CD4-positive, alpha-beta T cell treated with Interleukin-1 beta for 1 hour (primary cell): ENCODE measurements around the gene BSDC1.
A peak's percentile ranks its signal among the peaks of the same experiment; 100 is the strongest.
"Not testable (repeated sequence)": the region's sequence is repeated elsewhere in the genome, so short reads cannot be mapped to it uniquely, and the experiment has no call there.

ENCODE experiments used
- DNase-seq, 2 donors: peaks; one replicate each; pipeline ENCODE4 v3.0.0-alpha.2; 2020 to 2022

BSDC1 gene

GRCh38 chr1:32356478-32356877 is 37.8 kb downstream of the BSDC1 start:
- no peak for DNase-seq

DNA sequence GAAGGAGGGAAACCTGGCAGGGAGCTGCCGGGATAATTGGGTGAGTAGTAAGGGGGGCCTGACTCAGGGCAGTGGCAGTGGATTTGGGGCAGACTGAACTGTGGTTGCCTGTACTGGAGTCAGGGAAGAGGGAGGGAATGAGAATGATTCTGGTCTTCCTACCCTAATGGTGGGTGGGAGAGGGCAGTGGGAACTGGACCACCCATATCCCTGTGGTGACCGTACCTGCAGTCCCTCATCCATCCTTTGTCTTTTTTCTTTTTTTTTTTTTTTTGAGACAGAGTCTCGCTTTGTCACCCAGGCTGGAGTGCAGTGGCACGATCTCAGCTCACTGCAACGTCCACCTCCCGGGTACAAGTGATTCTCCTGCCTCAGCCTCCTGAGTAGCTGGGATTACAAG is 38.5 kb downstream of the BSDC1 start:
- not testable (repeated sequence) for DNase-seq

DNA sequence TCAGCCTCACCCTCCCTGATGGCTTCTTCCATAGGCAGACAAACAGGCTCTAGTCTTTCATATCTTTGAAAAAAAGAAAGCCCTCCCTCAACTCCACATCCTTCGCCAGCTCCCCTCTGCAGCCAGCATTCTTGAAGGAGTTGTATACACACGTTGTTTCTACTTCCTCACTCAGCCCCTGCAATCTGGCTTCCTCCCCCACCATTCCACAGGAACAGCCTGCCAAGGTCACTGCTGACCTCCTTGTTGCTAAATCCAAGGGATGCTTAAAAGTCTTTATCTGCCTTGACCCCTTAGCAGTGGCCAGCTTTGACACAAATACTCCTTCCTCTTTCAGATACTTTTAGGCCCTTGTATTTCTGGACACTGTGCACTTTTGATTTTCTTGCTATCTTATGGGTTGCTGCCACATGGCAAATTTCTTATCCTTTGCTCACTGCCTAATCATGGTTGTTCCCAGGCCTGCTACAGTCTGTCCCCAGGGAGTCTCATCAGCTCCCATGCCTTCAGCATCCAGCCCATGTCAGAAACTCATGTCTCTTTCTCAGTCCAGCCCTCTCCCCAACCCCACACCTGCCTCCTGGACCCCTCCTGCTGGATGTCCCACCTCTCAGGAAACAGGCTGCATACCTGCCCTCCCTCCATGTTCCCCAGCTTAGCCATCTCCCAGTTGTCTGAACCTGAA is 40.2 kb downstream of the BSDC1 start:
- DNase-seq, result no peak

- DNase-seq, result no peak
Measured at GRCh38 chr1:32353431-32353830, 40.8 kb downstream of the BSDC1 start.

DNA sequence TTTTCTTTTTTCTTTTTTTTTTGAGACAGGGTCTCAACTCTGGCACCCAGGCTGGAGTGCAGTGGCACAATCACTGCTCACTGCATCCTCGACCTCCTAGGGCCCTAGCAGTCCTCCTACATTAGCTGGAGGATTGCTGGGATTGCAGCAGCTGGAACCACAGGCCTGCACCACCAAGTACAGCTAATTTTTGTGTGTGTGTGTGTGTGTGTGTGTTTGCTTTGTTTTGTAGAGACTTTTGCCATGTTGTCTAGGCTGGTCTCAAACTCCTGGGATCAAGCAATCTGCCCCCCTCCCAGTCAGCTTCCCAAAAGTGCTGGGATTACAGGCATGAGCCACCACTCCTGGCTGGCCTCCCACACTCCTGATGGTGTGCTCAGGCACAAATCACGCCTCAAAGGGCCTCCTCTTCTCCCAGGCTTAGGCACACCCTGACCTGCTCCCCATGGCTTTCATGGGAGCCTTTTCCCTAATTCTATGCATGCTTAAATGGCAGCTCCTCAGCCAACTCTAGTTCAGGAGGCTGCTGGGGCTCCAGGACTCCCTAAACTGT is 41.3 kb downstream of the BSDC1 start:
- DNase-seq, result no peak

DNA sequence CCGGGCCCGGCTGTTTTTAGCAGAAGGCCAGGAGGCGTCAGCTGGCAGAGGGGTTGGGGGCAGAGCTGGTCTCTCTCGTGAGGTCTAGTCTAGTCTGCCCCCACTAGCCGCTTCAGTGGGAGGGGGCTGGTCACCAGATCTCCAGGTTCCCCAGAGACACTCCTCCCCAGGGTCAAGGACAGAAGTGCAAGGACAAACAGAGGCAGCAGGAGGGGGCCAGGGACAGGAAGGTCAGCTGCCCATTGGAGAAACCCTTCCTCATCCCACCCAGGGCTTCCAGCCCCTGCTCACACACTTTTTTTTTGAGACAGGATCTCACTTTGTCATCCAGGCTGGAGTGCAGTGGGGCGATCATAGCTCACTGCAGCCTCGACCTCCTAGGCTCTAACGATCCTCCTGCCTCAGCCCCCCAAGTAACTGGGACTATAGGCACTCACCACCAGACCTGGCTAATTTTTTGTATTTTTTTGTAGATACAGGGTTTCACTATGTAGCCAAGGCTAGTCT is 41.9 kb downstream of the BSDC1 start:
- DNase-seq, result no peak

- DNase-seq, result peak; percentile 94
Measured at GRCh38 chr1:32351399-32352238, 42.6 kb downstream of the BSDC1 start.

DNA sequence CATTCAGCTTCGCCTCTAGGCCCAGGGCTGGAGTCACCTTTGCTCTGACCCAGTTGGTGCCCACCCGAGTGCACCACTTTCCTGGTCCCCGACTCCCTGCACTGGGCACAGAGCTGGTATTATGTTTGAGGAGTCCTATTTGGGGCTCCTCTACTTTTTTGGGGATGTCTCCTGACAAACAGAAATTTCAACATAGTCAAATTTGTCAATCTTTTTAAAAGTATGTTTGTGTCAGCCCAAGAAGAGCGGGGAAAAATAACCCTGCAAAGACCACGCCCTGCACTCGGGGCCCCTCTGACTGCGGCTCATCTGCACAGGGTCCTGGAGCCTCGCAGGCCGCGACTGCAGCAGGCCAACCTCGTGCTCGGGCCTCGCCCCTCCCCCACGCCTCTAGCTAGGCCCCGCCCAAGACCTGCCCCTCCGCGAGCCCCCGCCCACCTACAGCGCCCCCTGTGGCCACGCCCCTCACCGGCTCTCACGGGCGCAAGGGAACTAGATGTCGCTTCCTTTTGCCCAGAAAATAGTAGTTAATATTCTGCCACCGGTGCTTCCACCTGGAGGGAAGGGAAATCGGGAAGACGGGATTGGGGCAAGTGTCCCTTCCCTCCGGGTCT is 43.3 kb downstream of the BSDC1 start:
- DNase-seq, result no peak

DNA sequence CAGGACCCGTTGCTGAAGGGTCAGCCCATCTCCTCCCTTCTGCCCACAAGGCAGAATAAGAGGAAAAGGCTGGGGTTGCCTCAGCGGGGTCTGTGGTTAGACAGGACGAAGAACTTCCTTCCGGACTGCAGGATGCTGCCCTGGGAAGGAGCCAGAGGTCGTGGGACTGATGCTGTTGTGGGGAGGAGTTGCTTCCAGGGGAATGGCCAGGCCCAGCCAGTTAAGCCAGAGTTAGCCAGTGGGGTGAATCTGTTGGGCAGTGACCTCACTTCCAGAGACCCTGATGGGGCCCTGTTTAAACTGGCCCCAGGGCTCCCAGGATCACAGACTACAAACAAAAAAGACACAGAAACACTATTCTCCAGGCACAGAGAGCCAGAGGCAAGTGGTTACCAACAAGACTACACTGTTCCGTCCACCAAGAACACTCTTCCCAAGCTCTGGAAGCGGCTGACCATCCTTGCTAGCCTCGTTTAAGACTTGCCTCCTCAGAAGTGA is 45.0 kb downstream of the BSDC1 start:
- peak in 1 of 2 donors; percentile 30 for DNase-seq

DNA sequence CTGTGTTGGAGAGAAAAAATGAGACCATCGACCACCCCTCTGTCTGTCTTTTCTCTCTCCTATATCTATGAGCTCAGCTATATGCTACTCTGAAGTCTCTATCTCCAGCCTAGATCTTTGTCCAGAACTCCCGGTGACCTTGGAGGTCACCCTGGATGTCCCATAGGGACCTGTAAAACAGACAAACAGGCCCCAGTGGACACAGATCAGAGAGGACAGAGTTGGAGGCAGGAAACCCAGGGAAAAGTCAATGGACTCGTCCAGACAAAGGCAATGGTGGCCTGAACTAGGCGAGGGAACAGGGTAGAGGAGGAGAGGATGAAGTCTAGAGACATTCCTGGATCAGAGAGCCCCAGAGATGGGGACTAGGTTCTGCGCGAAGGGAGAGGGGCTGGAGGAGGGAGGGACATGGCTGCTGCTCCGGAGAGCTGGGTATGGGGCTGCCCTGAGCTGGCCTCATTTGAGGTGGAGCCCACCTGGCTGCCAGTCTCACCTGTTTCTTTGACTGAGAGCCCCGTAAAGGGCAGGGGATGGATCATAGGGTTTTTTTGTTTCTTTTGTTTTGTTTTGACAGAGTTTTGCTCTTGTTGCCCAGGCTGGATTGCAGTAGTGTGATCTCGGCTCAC is 47.6 kb downstream of the BSDC1 start:
- no peak for DNase-seq

DNA sequence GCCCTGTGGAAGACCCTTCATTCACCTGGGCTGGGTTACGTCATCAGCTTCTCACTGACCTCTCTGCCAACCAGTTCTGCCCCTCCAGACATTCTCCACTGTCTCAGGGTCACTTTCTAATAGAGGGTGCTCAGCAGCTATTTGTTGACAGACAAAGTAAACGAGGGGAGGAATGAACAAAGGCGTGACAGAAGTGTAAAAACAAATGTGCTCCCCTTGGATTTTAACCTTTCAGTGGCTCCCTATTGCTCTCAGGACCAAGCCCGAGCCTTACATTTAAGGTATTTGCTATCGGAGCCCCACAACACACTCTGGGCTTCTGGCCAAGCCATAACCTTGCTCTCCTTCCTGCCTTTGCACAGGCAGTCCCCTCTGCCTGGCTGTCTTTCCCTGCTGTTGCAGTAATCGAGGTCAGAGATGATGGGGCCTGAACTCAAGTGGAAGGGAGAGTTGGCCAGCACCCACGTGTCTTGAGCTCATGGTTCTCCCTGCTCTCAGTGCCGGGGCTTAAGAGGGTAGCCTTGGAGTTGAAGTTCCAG is 48.9 kb downstream of the BSDC1 start:
- no peak for DNase-seq

DNA sequence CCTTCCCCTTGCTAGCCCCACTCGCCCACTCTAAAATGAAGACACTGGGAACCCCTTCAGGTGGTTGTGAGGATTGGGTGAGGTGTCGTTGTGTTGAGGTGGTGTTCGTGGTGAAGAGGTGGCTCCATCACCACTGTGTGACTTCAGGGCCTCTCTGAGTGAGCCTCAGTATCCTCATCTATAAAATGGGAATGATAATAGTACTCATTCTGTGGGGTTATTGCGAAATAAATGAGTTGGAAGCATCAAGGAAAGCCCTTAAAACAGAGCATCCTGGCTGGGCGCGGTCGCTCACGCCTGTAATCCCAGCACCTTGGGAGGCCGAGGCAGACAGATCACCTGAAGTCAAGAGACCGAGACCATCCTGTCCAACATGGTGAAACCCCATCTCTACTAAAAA is 51.5 kb downstream of the BSDC1 start:
- DNase-seq, result no peak

- no peak for DNase-seq
Measured at GRCh38 chr1:32341971-32342370, 52.3 kb downstream of the BSDC1 start.

- no peak for DNase-seq
Measured at GRCh38 chr1:32341186-32341757, 53.0 kb downstream of the BSDC1 start.

GRCh38 chr1:32339363-32339978 is 54.8 kb downstream of the BSDC1 start:
- peak in 1 of 2 donors; percentile 78 for DNase-seq

- no peak for DNase-seq
Measured at GRCh38 chr1:32338637-32339145, 55.5 kb downstream of the BSDC1 start.

- peak; percentile 45 to 73 for DNase-seq
Measured at GRCh38 chr1:32337855-32338636, 56.2 kb downstream of the BSDC1 start.

- DNase-seq, result peak; percentile 75 to 87
Measured at GRCh38 chr1:32336963-32337675, 57.1 kb downstream of the BSDC1 start.

DNA sequence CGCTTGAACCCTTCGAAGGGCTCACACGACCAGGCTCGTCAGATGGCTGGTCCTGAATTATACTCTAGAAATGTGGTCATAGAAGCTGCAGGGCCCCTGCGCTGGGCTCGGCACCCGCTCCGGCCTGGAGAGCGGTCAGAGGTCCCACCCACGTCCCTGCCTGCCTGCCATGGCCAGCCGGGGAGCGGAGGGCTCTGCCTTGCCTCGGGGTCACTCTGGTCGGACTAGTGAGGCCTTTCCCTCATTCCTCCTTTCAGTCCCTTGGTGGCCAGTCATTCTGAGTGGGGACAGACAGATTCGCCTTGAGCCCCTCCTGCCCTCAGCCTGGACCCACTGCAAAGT is 57.7 kb downstream of the BSDC1 start:
- no peak for DNase-seq
